HFF-Myc (cell line): ENCODE data around the gene STT3B.

Experiments used
- DNase-seq: peaks from one replicate; pipeline ENCODE4 v3.0.0-alpha.2; 2011; ENCODE audit warnings: low read depth; ENCODE audit errors: extremely low read depth
- H3K4me3 ChIP-seq: replicated peaks from 2 replicates; pipeline ENCODE4 v1.5.1; 2011; ENCODE audit warnings: low read depth, mild to moderate bottlenecking, control low read depth, low read length
- CTCF ChIP-seq: IDR thresholded peaks from 2 replicates; pipeline ENCODE4 v1.5.1; 2012; ENCODE audit warnings: mild to moderate bottlenecking, low read depth, low read length, control low read depth; ENCODE audit errors: missing control alignments

STT3B gene

GRCh38 chr3:31671976-31672375, 139.3 kb downstream of the STT3B start:
- no peak for TF ChIP-seq CTCF
- no peak overlapping the region for H3K4me3 ChIP-seq
- no peak for DNase-seq

- no peak for DNase-seq
- TF ChIP-seq CTCF = no peak
- H3K4me3 ChIP-seq = no peak overlapping the region
Observed at GRCh38 chr3:31673950-31674349, 141.2 kb downstream of the STT3B start.

GRCh38 chr3:31676556-31676955, 143.8 kb downstream of the STT3B start:
- no peak overlapping the region for H3K4me3 ChIP-seq
- no peak for TF ChIP-seq CTCF
- no peak for DNase-seq

GRCh38 chr3:31680072-31680870, 147.5 kb downstream of the STT3B start:
- no peak for DNase-seq
- TF ChIP-seq CTCF = no peak

More at GRCh38 chr3:31680072-31680870, 147.5 kb downstream of the STT3B start:
- H3K4me3 ChIP-seq = no peak overlapping the region
